DOHH2 (cell line): Measurements from ENCODE around the gene TCEAL9.

Experiments used
- H3F3A ChIP-seq: fragments of 200-600 bp; sonication (generic), shearing (Covaris generic); 2 replicates; pipeline ENCODE4 v1.6.0; 2016; ENCODE audit warnings: antibody characterized with exemption, mild to moderate bottlenecking; ENCODE audit not compliant: control insufficient read depth, insufficient read depth
- H3K27ac ChIP-seq: fragments of 200-600 bp; sonication (generic); 2 replicates; pipeline ENCODE4 v1.5.1; 2014; ENCODE audit warnings: low read depth, mild to moderate bottlenecking, low read length, moderate library complexity
- H3K27me3 ChIP-seq: fragments of 200-600 bp; sonication (generic); 2 replicates; pipeline ENCODE4 v1.6.1; 2014; ENCODE audit warnings: mild to moderate bottlenecking, low read length, mixed read lengths; ENCODE audit not compliant: control insufficient read depth
- H3K36me3 ChIP-seq: fragments of 200-600 bp; sonication (generic); 2 replicates; pipeline ENCODE4 v1.6.1; 2014; ENCODE audit warnings: mild to moderate bottlenecking, low read length, moderate library complexity, mixed read lengths; ENCODE audit not compliant: control insufficient read depth
- H3K4me1 ChIP-seq: fragments of 200-600 bp; sonication (generic); 2 replicates; pipeline ENCODE4 v1.6.1; 2014; ENCODE audit warnings: mild to moderate bottlenecking, low read length, mixed read lengths; ENCODE audit not compliant: control insufficient read depth
- H3K4me2 ChIP-seq: fragments of 200-600 bp; sonication (generic); 2 replicates; pipeline ENCODE4 v1.6.0; 2014; ENCODE audit warnings: mild to moderate bottlenecking, low read length, moderate library complexity
- H3K4me3 ChIP-seq: fragments of 200-600 bp; sonication (generic); 2 replicates; pipeline ENCODE4 v1.5.1; 2014; ENCODE audit warnings: mild to moderate bottlenecking, low read length, mixed read lengths
- H3K79me2 ChIP-seq: fragments of 200-600 bp; sonication (generic); 2 replicates; pipeline ENCODE4 v1.6.1; 2014; ENCODE audit warnings: mild to moderate bottlenecking, low read length, mixed read lengths; ENCODE audit not compliant: control insufficient read depth
- H3K9me2 ChIP-seq: fragments of 200-600 bp; sonication (generic); replicated peaks from 2 replicates; pipeline ENCODE4 v1.6.1; 2014; ENCODE audit warnings: mild to moderate bottlenecking, low read length, mixed read lengths; ENCODE audit not compliant: control insufficient read depth
- H3K9me3 ChIP-seq: fragments of 200-600 bp; sonication (generic); 2 replicates; pipeline ENCODE4 v1.6.1; 2014; ENCODE audit warnings: antibody characterized with exemption, low read length, mixed read lengths; ENCODE audit not compliant: control insufficient read depth, insufficient read depth
- H4K20me1 ChIP-seq: fragments of 200-600 bp; sonication (generic); 2 replicates; pipeline ENCODE4 v1.6.0; 2014; ENCODE audit warnings: low read depth, mild to moderate bottlenecking, antibody characterized with exemption, low read length, moderate library complexity; ENCODE audit not compliant: control insufficient read depth, insufficient read depth
- EZH2phosphoT487 ChIP-seq: fragments of 200-600 bp; sonication (generic); IDR thresholded peaks from 2 replicates; pipeline ENCODE4 v1.6.1; 2017; ENCODE audit warnings: borderline replicate concordance, mild to moderate bottlenecking, antibody characterized with exemption, low read length, moderate library complexity, mixed read lengths
- TF ChIP-seq, protein P1 (sequence below): fragments of 200-600 bp; sonication (generic); IDR thresholded peaks from one replicate; pipeline ENCODE4 v1.5.1; 2014; ENCODE audit warnings: antibody characterized with exemption, mild to moderate bottlenecking, low read depth, low read length; ENCODE audit not compliant: poor library complexity, severe bottlenecking

The TCEAL9 gene

GRCh38 chrX:103311399-103311780 lies 44.9 kb upstream of the TCEAL9 start:
- Histone ChIP-seq H3K27me3 (no peaks in the 10 kb centered on the region), H3F3A (no peaks in the 10 kb centered on the region), H3K36me3 (no peaks in the 10 kb centered on the region), H3K4me2 (no peak overlapping the region), H3K4me3 (no peak overlapping the region), H3K9me3 (no peaks in the 10 kb centered on the region), H3K4me1 (no peaks in the 10 kb centered on the region), H4K20me1 (no peaks in the 10 kb centered on the region), H3K79me2 (no peaks in the 10 kb centered on the region), H3K27ac (no peak overlapping the region), H3K9me2 (no peaks in the 10 kb centered on the region)
- no peak for TF ChIP-seq EZH2phosphoT487
- TF ChIP-seq, protein P1, sequence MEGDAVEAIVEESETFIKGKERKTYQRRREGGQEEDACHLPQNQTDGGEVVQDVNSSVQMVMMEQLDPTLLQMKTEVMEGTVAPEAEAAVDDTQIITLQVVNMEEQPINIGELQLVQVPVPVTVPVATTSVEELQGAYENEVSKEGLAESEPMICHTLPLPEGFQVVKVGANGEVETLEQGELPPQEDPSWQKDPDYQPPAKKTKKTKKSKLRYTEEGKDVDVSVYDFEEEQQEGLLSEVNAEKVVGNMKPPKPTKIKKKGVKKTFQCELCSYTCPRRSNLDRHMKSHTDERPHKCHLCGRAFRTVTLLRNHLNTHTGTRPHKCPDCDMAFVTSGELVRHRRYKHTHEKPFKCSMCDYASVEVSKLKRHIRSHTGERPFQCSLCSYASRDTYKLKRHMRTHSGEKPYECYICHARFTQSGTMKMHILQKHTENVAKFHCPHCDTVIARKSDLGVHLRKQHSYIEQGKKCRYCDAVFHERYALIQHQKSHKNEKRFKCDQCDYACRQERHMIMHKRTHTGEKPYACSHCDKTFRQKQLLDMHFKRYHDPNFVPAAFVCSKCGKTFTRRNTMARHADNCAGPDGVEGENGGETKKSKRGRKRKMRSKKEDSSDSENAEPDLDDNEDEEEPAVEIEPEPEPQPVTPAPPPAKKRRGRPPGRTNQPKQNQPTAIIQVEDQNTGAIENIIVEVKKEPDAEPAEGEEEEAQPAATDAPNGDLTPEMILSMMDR: no peak

GRCh38 chrX:103329991-103330390 lies 26.3 kb upstream of the TCEAL9 start, which contains the start of gene TCEAL7:
TCEAL7 (plus strand) TSS chrX:103330239; CDS start chrX:103331404, 1,165 bp downstream.
- Histone ChIP-seq H3K27ac (no peak within 1 kb of the TSS), H3K4me1 (no peaks in the 10 kb centered on the region), H3K36me3 (no peaks in the 10 kb centered on the region), H4K20me1 (no peaks in the 10 kb centered on the region), H3K4me2 (no peak within 1 kb of the TSS), H3K9me3 (no peaks in the 10 kb centered on the region), H3K9me2 (no peaks in the 10 kb centered on the region), H3K27me3 (no peaks in the 10 kb centered on the region), H3K4me3 (no peak within 1 kb of the TSS), H3K79me2 (no peaks in the 10 kb centered on the region), H3F3A (no peaks in the 10 kb centered on the region)
- TF ChIP-seq, protein P1: no peak
- TF ChIP-seq EZH2phosphoT487: no peak

- no peaks in the 10 kb centered on the region for H3K9me3 ChIP-seq
- H3F3A ChIP-seq: no peaks in the 10 kb centered on the region
- no peaks in the 10 kb centered on the region for H3K4me1 ChIP-seq
- H3K27me3 ChIP-seq: no peaks in the 10 kb centered on the region
- H3K27ac ChIP-seq: no peak overlapping the region
- H3K9me2 ChIP-seq: no peaks in the 10 kb centered on the region
- TF ChIP-seq EZH2phosphoT487: no peak
- TF ChIP-seq, protein P1: no peak
- H4K20me1 ChIP-seq: no peaks in the 10 kb centered on the region
- no peaks in the 10 kb centered on the region for H3K36me3 ChIP-seq
- no peaks in the 10 kb centered on the region for H3K79me2 ChIP-seq
- no peak overlapping the region for H3K4me3 ChIP-seq
- H3K4me2 ChIP-seq: no peak overlapping the region
These were observed 25.5 kb upstream of the TCEAL9 start for GRCh38 chrX:103330681-103331288.

- H3K27me3 ChIP-seq: no peaks in the 10 kb centered on the region
- no peaks in the 10 kb centered on the region for H3K9me2 ChIP-seq
- H3K4me1 ChIP-seq: no peaks in the 10 kb centered on the region
- H3F3A ChIP-seq: no peaks in the 10 kb centered on the region
- no peaks in the 10 kb centered on the region for H3K36me3 ChIP-seq
- H3K79me2 ChIP-seq: no peaks in the 10 kb centered on the region
- no peak overlapping the region for H3K27ac ChIP-seq
- no peaks in the 10 kb centered on the region for H4K20me1 ChIP-seq
- no peak for TF ChIP-seq EZH2phosphoT487
- TF ChIP-seq, protein P1: no peak
- no peak overlapping the region for H3K4me3 ChIP-seq
- no peaks in the 10 kb centered on the region for H3K9me3 ChIP-seq
- no peak overlapping the region for H3K4me2 ChIP-seq
These were observed 17.6 kb upstream of the TCEAL9 start for GRCh38 chrX:103338663-103339062.
